GM21367 (cell line): ENCODE results near the gene FGD5.
A peak's percentile ranks its signal among the peaks of the same experiment; 100 is the strongest.

ENCODE experiments used
- ATAC-seq: cut with Tn5 transposase; IDR thresholded peaks from one replicate; pipeline ENCODE4 v1.9.1; 2021; ENCODE audit not compliant: unreplicated experiment

FGD5 gene

DNA sequence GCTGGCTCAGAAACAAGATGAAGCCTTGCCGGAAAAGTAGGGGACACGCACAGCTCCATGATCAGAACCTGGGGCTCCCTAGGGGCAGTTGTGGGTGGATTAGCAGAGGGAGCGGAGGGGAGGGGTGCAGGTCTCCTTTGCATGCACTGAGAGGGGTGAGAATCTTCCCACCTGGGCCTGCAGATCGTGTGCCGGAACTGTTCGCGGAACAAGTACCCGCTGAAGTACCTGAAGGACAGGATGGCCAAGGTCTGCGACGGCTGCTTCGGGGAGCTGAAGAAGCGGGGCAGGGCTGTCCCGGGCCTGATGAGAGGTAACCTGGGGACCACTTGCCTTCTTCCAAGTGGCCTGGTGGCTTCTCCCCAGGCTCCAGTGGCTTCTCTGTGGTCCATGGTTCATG, 104.1 kb downstream of the FGD5 start:
- ATAC-seq = no peak

DNA sequence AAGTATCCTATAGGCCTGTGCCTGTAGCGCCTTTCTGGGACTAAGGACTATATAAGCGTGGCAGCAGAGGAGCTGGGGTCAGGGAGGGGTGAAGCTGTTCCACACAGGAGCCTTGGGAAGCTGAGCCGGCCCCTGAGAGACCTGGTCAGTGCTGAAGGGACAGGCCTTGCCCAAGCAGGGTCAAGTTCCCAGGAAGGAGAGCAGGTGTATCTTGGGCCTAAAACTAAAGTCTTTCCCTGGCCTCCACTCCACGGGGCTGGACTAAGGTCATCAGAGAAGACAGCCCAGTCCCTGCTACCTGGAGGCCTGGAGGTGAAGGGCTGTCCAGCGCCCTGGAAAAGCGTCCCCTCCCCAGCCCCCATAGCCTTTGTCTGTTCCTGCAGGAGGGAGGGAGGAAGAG, 104.7 kb downstream of the FGD5 start:
- ATAC-seq = no peak

- ATAC-seq = no peak
Measured at GRCh38 chr3:14925729-14926591, 107.2 kb downstream of the FGD5 start.

GRCh38 chr3:14926592-14926991, 107.8 kb downstream of the FGD5 start:
- ATAC-seq = no peak

DNA sequence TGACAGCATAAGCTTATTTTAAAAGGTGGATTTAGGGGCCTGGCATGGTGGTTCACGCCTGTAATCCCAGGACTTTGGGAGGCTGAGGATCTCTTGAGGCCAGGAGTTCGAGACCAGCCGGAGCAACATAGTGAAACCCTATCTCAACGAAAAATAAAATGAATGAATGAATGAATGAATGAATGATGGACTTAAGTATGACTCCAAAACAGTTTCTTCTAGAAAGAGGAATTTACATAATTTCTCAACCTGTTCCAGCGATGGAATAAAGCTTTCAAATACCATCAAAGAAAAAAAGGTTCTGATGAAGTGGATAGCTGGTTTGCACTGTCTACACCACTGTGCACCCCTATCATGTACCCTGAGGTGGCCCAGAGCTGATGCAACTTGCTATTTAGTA, 108.5 kb downstream of the FGD5 start:
- ATAC-seq = no peak

GRCh38 chr3:14929310-14930074, 110.7 kb downstream of the FGD5 start:
- no peak for ATAC-seq

DNA sequence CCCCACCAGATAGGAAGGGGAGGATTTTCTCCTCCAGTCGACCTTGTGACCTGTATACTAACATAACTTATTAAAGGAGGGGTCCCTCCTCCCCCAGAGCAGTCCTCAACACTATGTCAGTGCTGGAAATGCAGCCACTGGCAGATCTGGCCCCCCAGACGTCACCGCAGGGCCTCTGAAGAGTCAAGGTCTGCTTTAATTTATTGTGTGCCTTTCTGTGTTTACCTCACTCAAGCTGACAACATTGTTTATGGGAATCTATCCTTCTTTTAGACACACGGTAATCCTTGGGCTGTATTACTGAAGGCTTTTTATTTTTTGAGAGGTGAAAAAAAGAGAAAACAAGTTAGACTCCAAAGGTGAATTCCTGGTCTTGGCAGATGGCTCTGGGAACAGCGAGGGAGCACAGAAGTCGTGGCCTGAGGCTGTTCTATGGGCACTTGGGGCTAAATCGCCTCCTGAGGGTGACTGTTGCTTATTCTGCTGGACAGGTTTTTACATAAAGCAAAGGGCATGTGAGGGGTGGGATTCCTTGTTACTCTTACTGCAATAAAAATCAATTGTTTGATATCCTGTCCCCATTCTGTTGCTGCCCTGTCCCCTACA, 115.2 kb downstream of the FGD5 start:
- ATAC-seq = no peak

- no peak for ATAC-seq
Measured at GRCh38 chr3:14935592-14936345, 117.0 kb downstream of the FGD5 start.

DNA sequence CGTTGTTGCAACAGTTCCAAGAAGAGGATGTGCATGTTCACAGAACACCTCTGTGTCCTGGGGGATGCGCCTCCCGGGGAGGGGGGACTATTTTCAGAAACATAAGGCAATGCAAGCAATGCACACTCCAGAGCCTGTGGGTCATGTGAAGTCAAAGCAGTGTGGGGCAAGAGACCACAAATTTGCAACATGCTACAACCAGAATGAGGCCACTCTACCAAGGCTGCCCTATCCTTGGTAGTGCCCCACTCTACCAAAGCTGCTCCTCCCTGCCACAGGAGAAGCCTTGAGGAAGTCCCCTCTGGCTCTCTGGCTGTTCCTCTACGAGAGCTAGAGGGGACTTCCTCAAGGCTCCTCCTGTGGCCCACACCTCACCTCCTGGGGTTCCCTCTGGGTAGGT, 120.2 kb downstream of the FGD5 start:
- ATAC-seq = no peak

- ATAC-seq = no peak
Measured at GRCh38 chr3:14941871-14942270, 123.1 kb downstream of the FGD5 start.

DNA sequence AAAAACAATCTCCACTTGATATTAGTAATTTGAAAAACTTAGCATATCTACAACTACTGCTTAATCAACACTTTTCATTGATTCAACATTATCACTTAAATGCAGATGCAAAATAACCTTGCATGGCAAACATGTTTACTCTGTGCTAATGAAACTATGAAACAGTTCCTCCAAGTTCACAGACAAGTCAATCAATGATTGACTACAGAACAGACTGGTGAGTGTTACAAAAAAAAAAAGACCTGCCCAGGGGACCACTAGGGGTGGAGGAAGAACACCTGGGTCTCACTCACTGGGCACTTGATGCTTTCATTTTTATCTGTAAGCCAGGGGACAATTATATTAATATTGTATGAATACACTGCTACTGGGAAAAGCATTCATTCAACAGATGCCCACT, 124.3 kb downstream of the FGD5 start:
- ATAC-seq = no peak

DNA sequence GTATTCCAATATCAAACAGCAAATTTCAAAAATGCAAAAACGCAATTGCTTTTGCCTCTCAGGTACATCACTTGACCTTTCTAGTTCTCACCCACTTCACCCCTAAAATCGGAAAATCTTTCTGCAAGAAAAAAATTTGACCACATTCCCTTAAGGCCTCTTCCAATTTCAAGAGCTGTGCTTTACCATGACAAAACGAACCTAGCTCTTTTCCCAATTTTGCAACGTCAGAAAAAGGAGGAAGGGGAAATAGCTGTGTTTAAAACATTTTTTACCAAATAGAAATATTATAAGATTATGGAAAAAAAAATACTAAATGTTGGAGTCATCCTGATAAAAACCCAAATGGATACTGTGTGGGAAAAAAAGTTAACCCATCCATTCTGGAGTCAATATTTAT, 127.5 kb downstream of the FGD5 start:
- no peak for ATAC-seq

DNA sequence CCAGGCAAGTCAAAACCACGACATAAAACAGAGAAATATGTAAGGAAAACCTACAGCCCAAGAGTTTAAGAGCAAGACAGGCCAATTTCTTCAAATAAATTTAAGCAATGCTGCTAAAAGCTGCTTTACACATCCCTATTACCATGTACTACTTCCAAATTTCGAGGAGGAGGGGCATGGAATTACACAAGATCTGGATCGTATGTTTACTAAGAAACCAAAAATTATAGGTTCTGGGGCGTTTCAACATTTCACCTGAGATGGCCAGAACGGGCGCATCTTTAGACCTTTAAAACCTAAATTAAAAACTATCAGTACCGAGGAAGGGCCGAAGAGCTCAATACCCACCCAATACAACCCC, 128.0 kb downstream of the FGD5 start:
- no peak for ATAC-seq

- peak; percentile 50 for ATAC-seq
Measured at GRCh38 chr3:14947100-14947885, 128.5 kb downstream of the FGD5 start, which contains the start of gene NR2C2. Gene NR2C2 (plus strand): TSS chr3:14947583. CDS start chr3:15003915, 56,332 bp downstream.

DNA sequence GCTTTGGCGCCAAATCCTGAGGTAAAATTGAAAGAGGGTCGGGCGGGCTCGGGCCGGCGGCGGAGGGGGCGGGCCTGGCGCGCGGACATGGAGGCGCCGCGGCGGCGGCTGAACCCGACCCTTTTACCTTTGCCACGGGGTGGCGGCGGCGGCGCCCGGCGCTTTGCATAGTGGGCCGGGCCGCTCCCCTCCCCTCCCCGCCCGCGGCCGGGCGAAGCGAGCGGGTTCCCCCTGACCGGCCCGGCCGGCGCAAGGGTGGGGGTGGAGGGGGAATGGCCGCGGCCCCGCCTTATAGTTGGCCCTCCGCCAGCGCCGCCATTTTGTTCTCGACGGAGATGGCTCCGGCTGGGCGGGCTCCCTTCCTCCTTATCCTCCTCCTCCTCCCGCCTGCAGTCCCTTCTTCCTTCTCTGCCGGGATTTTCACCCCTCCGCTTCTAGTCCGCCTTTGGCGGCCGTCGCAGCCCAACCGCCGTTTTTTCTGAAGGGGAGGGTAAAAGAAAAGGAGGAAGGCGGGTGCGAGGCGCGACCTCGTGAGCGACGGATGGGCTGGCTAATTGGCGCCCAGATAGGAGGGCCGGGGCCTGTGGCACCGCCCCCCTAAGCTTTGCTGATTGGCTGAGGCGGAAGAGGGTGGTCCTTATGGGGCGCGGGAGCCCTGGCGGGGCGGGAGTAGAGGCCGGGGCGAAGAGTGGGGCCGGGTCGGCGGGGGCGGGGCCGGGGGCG, 129.3 kb downstream of the FGD5 start:
- peak; percentile 86 for ATAC-seq

- no peak for ATAC-seq
Measured at GRCh38 chr3:14948609-14949038, 129.9 kb downstream of the FGD5 start.

GRCh38 chr3:14949126-14949525, 130.4 kb downstream of the FGD5 start:
- no peak for ATAC-seq

DNA sequence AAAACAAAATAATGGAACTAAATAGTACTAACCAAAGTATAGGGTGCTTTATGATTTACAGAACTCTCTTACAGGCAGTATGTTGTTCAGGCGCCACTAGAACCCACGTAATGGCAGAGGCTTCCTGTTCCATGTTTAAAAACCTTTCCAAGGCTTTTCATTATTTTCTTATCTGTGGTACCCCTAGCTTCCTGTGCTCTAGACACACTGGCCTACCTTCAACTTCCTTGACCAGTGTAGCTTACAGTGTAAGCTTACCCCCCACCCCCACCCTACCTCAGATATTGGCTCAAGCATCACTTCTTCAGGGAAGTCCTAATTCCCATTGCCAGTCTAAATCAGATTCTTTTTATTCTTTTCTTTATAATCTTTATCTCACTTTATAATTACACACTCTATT, 131.5 kb downstream of the FGD5 start:
- ATAC-seq = no peak

DNA sequence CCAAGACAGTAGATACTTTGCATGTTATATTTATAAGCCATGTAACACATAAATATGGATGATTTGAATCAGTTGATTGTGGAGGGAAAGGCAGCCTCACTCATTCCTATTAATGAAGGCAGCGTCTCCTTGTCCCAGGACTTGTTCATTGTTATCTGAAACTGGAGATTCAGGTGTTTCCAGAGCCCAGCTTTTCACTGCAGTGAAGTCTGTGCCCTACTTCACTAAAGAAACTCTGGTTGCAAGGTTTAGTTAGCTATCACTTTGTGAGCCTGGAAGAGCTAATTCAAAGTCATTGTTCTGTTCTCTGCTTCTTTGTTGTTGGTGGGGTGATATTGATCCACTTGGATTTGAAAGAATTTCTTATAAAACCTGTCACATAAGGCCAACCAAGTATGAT, 138.4 kb downstream of the FGD5 start:
- ATAC-seq = no peak

GRCh38 chr3:14957925-14958324, 139.2 kb downstream of the FGD5 start:
- ATAC-seq = no peak
